Right lobe of liver (tissue), 6 donors: ENCODE data around the gene FYN. TPM values are rescaled to one million over a fixed set of nuclear protein-coding genes. Genes with fewer than 3 reads are reported as not detected.
A peak's percentile ranks its signal among the peaks of the same experiment; 100 is the strongest.

Experiments
- ATAC-seq, 4 donors: fragments of 200-7000 bp; cut with Tn5 transposase; one replicate each; pipeline ENCODE4 v1.9.1; 2020; ENCODE audit warnings: mild to moderate bottlenecking in 4 of 4, moderate library complexity in 4 of 4
- DNase-seq, 3 donors: peaks; one replicate each; pipeline ENCODE4 v3.0.0-alpha.2; 2020
- H3K27ac ChIP-seq, 3 donors: fragments of 200-600 bp; one replicate each; pipeline ENCODE4 v1.8.0; 2022
- H3K27me3 ChIP-seq, 2 donors: fragments of 200-600 bp; one replicate each; pipeline ENCODE4 v1.8.0; 2022
- H3K36me3 ChIP-seq, 4 donors: fragments of 200-600 bp; sonication (generic) in 1 of 4; one replicate each; pipeline versions ENCODE4 v1.5.1 to v1.8.0; 2017 to 2022; ENCODE audit warnings: control low read depth in 1 of 4
- H3K4me1 ChIP-seq, 4 donors: fragments of 200-600 bp; sonication (generic) in 1 of 4; one replicate each; pipeline versions ENCODE4 v1.5.1 to v1.8.0; 2017 to 2022; ENCODE audit warnings: control low read depth in 1 of 4
- H3K4me3 ChIP-seq, 3 donors: fragments of 200-600 bp; one replicate each; pipeline ENCODE4 v1.8.0; 2022
- H3K9me3 ChIP-seq, 4 donors: fragments of 200-600 bp; sonication (generic) in 1 of 4; one replicate each; pipeline versions ENCODE4 v1.5.1 to v1.8.0; 2017 to 2022; ENCODE audit warnings: control low read depth in 1 of 4
- CTCF ChIP-seq, 4 donors: fragments of 200-600 bp in 3 of 4; fragments of 450-650 bp in 1 of 4; IDR thresholded peaks; one replicate each; pipeline versions ENCODE4 v1.5.1 to v1.8.0; 2016 to 2022; ENCODE audit warnings: antibody characterized with exemption in 4 of 4, mild to moderate bottlenecking in 2 of 4
- POLR2A ChIP-seq: fragments of 450-650 bp; IDR thresholded peaks from one replicate; pipeline ENCODE4 v1.6.1; 2017; ENCODE audit warnings: antibody characterized with exemption, mild to moderate bottlenecking
- WGBS: methylation state at CpG from one replicate; pipeline ENCODE4 v1.1.6; 2018; ENCODE audit warnings: low coverage, low lambda C conversion rate; ENCODE audit not compliant: insufficient coverage; ENCODE audit errors: missing lambda C conversion rate; 5-methylcytosine and 5-hydroxymethylcytosine counted together
- intact Hi-C, 2 donors: fragments of 100-400 bp; cut with DNase I; formaldehyde crosslinking; loops; one replicate each; pipeline versions ENCODE4 v1.11.2 to v1.14.1; 2022
- total RNA-seq, 6 experiments: library from RNA; depleted of rRNA in 2 of 6; stranded (reverse); fragments of >200 nt in 2 of 6; fragmentation: NEBNext Ultra II Directional in 3 of 6; extraction: Animal tissue kit (Norgen Biotek cat#: 25700) in 3 of 6; gene quantifications; one replicate each; pipeline versions ENCODE4 v1.1.0 to v1.2.4, GENCODE V29; 2016 to 2023
- donor health status: DM: no; HTN: yes; CAD: no.
- donor health status: DM: no; HTN: no; CAD: no.
- donor health status: DM: no; HTN: no; CAD: no.
- donor health status: DM: no; HTN: yes; CAD: no.
- donor health status: DM: no; HTN: yes; CAD: no.

Gene FYN
- total RNA-seq, 6 experiments from 2014 or later: 16.8 to 33.7 (median 23.5) TPM

- no peaks in the 10 kb centered on the region for H3K9me3 ChIP-seq
- no peak overlapping the region for H3K4me3 ChIP-seq
- ATAC-seq (peak; percentile 40 to 71 (median 61)), DNase-seq (no peak)
- H3K4me1 ChIP-seq: peaks cover 0 to 11% (median 0%) of the 10 kb centered on the region in 4 donors
- intact Hi-C loops: no loop called here
- no peaks in the 10 kb centered on the region for H3K36me3 ChIP-seq
- no peaks in the 10 kb centered on the region for H3K27me3 ChIP-seq
- 76% methylated on average over 11 of the region's 12 CpGs for WGBS
- TF ChIP-seq POLR2A (no peak), CTCF (IDR thresholded peaks at IDR 0.05) (no peak)
- no peak overlapping the region for H3K27ac ChIP-seq
Observed at GRCh38 chr6:111720931-111721496, 152.2 kb downstream of the FYN start.

GRCh38 chr6:111718990-111719389 is 154.3 kb downstream of the FYN start:
- 84% methylated on average over 3 of the region's 3 CpGs for WGBS
- TF ChIP-seq CTCF (IDR thresholded peaks at IDR 0.05) (no peak), POLR2A (no peak)
- intact Hi-C loops: loop anchor here in 1 of 2 donors (10.0 kb wide), 2 partner anchors 326 to 446 kb away; no protein-coding TSS in a partner anchor
- H3K4me1 ChIP-seq: peaks cover 0 to 11% (median 0%) of the 10 kb centered on the region in 4 donors
- no peak overlapping the region for H3K27ac ChIP-seq
- no peak for ATAC-seq
- H3K9me3 ChIP-seq: no peaks in the 10 kb centered on the region
- H3K27me3 ChIP-seq: no peaks in the 10 kb centered on the region
- no peak overlapping the region for H3K4me3 ChIP-seq
- H3K36me3 ChIP-seq: no peaks in the 10 kb centered on the region
- no peak for DNase-seq

GRCh38 chr6:111718326-111718725 is 154.9 kb downstream of the FYN start:
- no peaks in the 10 kb centered on the region for H3K27me3 ChIP-seq
- no peak for TF ChIP-seq CTCF (IDR thresholded peaks at IDR 0.05)
- no peak for TF ChIP-seq POLR2A
- no peaks in the 10 kb centered on the region for H3K36me3 ChIP-seq
- no peak overlapping the region for H3K4me3 ChIP-seq
- intact Hi-C loops: loop anchor here in 1 of 2 donors (10.0 kb wide), 2 partner anchors 326 to 446 kb away; no protein-coding TSS in a partner anchor
- WGBS: 81% methylated on average over 3 of the region's 3 CpGs
- no peak overlapping the region for H3K27ac ChIP-seq
- ATAC-seq (no peak), DNase-seq (no peak)
- H3K9me3 ChIP-seq: no peaks in the 10 kb centered on the region
- H3K4me1 ChIP-seq: peaks cover 0 to 11% (median 0%) of the 10 kb centered on the region in 4 donors

GRCh38 chr6:111717621-111718020 is 155.6 kb downstream of the FYN start:
- no peak overlapping the region for H3K27ac ChIP-seq
- H3K36me3 ChIP-seq: no peaks in the 10 kb centered on the region
- 54% methylated on average over 3 of the region's 4 CpGs for WGBS
- H3K9me3 ChIP-seq: no peaks in the 10 kb centered on the region
- peaks cover 0 to 9% (median 0%) of the 10 kb centered on the region in 4 donors for H3K4me1 ChIP-seq
- intact Hi-C loops: loop anchor here in 1 of 2 donors (10.0 kb wide), 2 partner anchors 327 to 447 kb away; no protein-coding TSS in a partner anchor
- ATAC-seq (peak in 1 of 4 donors; percentile 20), DNase-seq (no peak)
- TF ChIP-seq POLR2A (no peak), CTCF (IDR thresholded peaks at IDR 0.05) (no peak)
- no peaks in the 10 kb centered on the region for H3K27me3 ChIP-seq
- no peak overlapping the region for H3K4me3 ChIP-seq
